IMR-90 (cell line): ENCODE measurements around the gene FAM171A1. TPM values are rescaled to one million over a fixed set of nuclear protein-coding genes. Genes with fewer than 3 reads are reported as not detected.
"Not testable (repeated sequence)": the region's sequence is repeated elsewhere in the genome, so short reads cannot be mapped to it uniquely, and the experiment has no call there.

ENCODE experiments used
- ATAC-seq: fragments of 200-7000 bp; cut with Tn5 transposase; 2 replicates; pipeline ENCODE4 v1.9.1; 2020; ENCODE audit warnings: low read depth, mild to moderate bottlenecking, moderate library complexity
- BruUV-seq: library from RNA; stranded (reverse); fragments of 400-500 nt; replicated peaks from 2 replicates; lab custom pipeline; 2021; lab: Mats Ljungman, UMichigan
- CTCF ChIA-PET: fragments of 300-600 bp; formaldehyde crosslinking; extraction: SDS; loops from one replicate; lab custom pipeline; 2021; ENCODE audit warnings: antibody characterized with exemption; lab: Yijun Ruan, JAX
- POLR2A ChIA-PET: fragments of 300-600 bp; sonication (Branson Sonifier 250); formaldehyde crosslinking; loops from one replicate; lab custom pipeline; 2022; ENCODE audit warnings: antibody characterized with exemption; ENCODE audit not compliant: unreplicated experiment; lab: Charles Lee
- DNase-seq: peaks from one replicate; pipeline ENCODE4 v3.0.0; 2013
- H2AFZ ChIP-seq: replicated peaks from 2 replicates; pipeline ENCODE3; 2013; ENCODE audit warnings: low read length, mild to moderate bottlenecking; ENCODE audit not compliant: poor library complexity
- H2AK5ac ChIP-seq: 2 replicates; pipeline ENCODE4 v1.6.1; 2013; ENCODE audit warnings: low read depth, low read length, inconsistent platforms
- H2AK9ac ChIP-seq: replicated peaks from 2 replicates; pipeline ENCODE3; 2013; ENCODE audit warnings: mild to moderate bottlenecking, low read depth, low read length, moderate library complexity; ENCODE audit not compliant: poor library complexity
- H2BK120ac ChIP-seq: 2 replicates; pipeline ENCODE4 v1.6.1; 2013; ENCODE audit warnings: low read depth, low read length, inconsistent platforms
- H2BK15ac ChIP-seq: 3 replicates; pipeline ENCODE4 v1.6.1; 2013; ENCODE audit warnings: low read depth, low read length, inconsistent platforms
- H2BK20ac ChIP-seq: 2 replicates; pipeline ENCODE4 v1.6.1; 2013; ENCODE audit warnings: low read depth, mild to moderate bottlenecking, inconsistent platforms, low read length, moderate library complexity
- H2BK5ac ChIP-seq: 2 replicates; pipeline ENCODE4 v1.6.1; 2013; ENCODE audit warnings: mild to moderate bottlenecking, low read depth, low read length, inconsistent platforms; ENCODE audit not compliant: poor library complexity, severe bottlenecking
- H3K14ac ChIP-seq: replicated peaks from 2 replicates; pipeline ENCODE4 v1.6.1; 2013; ENCODE audit warnings: low read depth, low read length, inconsistent platforms
- H3K18ac ChIP-seq: 2 replicates; pipeline ENCODE4 v1.6.1; 2013; ENCODE audit warnings: low read depth, low read length, control low read depth
- H3K23ac ChIP-seq: 2 replicates; pipeline ENCODE4 v1.6.1; 2013; ENCODE audit warnings: low read depth, low read length, inconsistent platforms
- H3K27ac ChIP-seq: 2 replicates; pipeline ENCODE4 v1.5.1; 2013; ENCODE audit warnings: mild to moderate bottlenecking, control low read depth, low read length; ENCODE audit not compliant: insufficient read depth
- H3K27me3 ChIP-seq: 2 replicates; pipeline ENCODE4 v1.6.1; 2013; ENCODE audit warnings: low read length; ENCODE audit not compliant: control insufficient read depth, insufficient read depth
- H3K36me3 ChIP-seq: 2 replicates; pipeline ENCODE4 v1.6.1; 2013; ENCODE audit warnings: low read length, mixed read lengths; ENCODE audit not compliant: control insufficient read depth, insufficient read depth
- H3K4ac ChIP-seq: 2 replicates; pipeline ENCODE4 v1.6.1; 2013; ENCODE audit warnings: low read depth, low read length, inconsistent platforms
- H3K4me1 ChIP-seq: 2 replicates; pipeline ENCODE4 v1.6.1; 2013; ENCODE audit warnings: low read length, mixed read lengths; ENCODE audit not compliant: control insufficient read depth, insufficient read depth
- H3K4me2 ChIP-seq: 2 replicates; pipeline ENCODE4 v1.6.1; 2013; ENCODE audit warnings: low read depth, mild to moderate bottlenecking, control low read depth, low read length, moderate library complexity
- H3K4me3 ChIP-seq: 2 replicates; pipeline ENCODE4 v1.5.1; 2013; ENCODE audit warnings: low read depth, mild to moderate bottlenecking, control low read depth, low read length, moderate library complexity; ENCODE audit not compliant: insufficient read depth
- H3K56ac ChIP-seq: 2 replicates; pipeline ENCODE4 v1.6.1; 2013; ENCODE audit warnings: low read length, inconsistent platforms; ENCODE audit not compliant: insufficient read depth; ENCODE audit errors: extremely low read depth
- H3K79me1 ChIP-seq, 2 experiments: 2 replicates each; pipeline ENCODE4 v1.6.1; 2013; ENCODE audit warnings: low read length in 2 of 2, inconsistent platforms in 1 of 2, low read depth in 1 of 2
- H3K9ac ChIP-seq: 2 replicates; pipeline ENCODE4 v1.6.1; 2013; ENCODE audit warnings: low read depth, low read length, control low read depth
- H3K9me1 ChIP-seq: 2 replicates; pipeline ENCODE4 v1.6.1; 2013; ENCODE audit warnings: low read length, inconsistent platforms; ENCODE audit not compliant: insufficient read depth
- H3K9me3 ChIP-seq: 2 replicates; pipeline ENCODE4 v1.6.1; 2013; ENCODE audit warnings: low read length; ENCODE audit not compliant: control insufficient read depth, insufficient read depth
- H4K20me1 ChIP-seq: 2 replicates; pipeline ENCODE4 v1.6.1; 2013; ENCODE audit warnings: low read length, inconsistent platforms; ENCODE audit not compliant: insufficient read depth
- H4K5ac ChIP-seq: 2 replicates; pipeline ENCODE4 v1.6.1; 2013; ENCODE audit warnings: mild to moderate bottlenecking, low read depth, low read length, control low read depth
- H4K8ac ChIP-seq, 2 experiments: 2 replicates each; pipeline ENCODE4 v1.6.1; 2013; ENCODE audit warnings: low read depth in 2 of 2, low read length in 2 of 2, control low read depth in 1 of 2, inconsistent platforms in 1 of 2
- H4K91ac ChIP-seq: 2 replicates; pipeline ENCODE4 v1.6.1; 2013; ENCODE audit warnings: low read depth, low read length, inconsistent platforms; ENCODE audit not compliant: insufficient read depth
- WGBS, 2 experiments: methylation state at CpG; one replicate each; pipeline versions ENCODE4 v1.1.5 to v1.1.7; 2013; ENCODE audit warnings: missing lambda C conversion rate in 2 of 2; ENCODE audit not compliant: insufficient read length in 1 of 2; ENCODE audit errors: extremely low coverage in 2 of 2; 5-methylcytosine and 5-hydroxymethylcytosine counted together
- dilution Hi-C: fragments of 300-500 bp; cut with HindIII; formaldehyde crosslinking; loops from one replicate; pipeline ENCODE4 v1.14.3; 2018; ENCODE audit warnings: low sequenced_read_pairs; ENCODE audit not compliant: unreplicated experiment
- in situ Hi-C: fragments of 300-500 bp; cut with MboI; formaldehyde crosslinking; loops from 3 replicates; pipeline ENCODE4 v1.14.3; 2019; ENCODE audit warnings: low sequenced_read_pairs, inconsistent platforms, mixed read lengths
- intact Hi-C: fragments of 100-400 bp; cut with micrococcal nuclease; formaldehyde crosslinking; loops from 2 replicates; pipeline ENCODE4 v1.10.0; 2022
- polyA plus RNA-seq, 3 experiments: library from polyadenylated mRNA; depleted of rRNA; stranded (reverse); fragments of >200 nt; gene quantifications; 2 replicates each; pipeline ENCODE4 v1.2.3, GENCODE V29; 2012; ENCODE audit warnings: low replicate concordance in 1 of 3
- total RNA-seq: library from RNA; depleted of rRNA; stranded (reverse); fragments of >200 nt; gene quantifications from 2 replicates; pipeline ENCODE4 v1.2.3, GENCODE V29; 2012

Gene FAM171A1
- total and polyA plus RNA-seq, 2 of the 4 experiments (the other 2 are of a cell fraction): 20.3 to 30.6 TPM

- H2AFZ ChIP-seq, H3K14ac ChIP-seq, H3K4ac ChIP-seq, CTCF ChIA-PET, POLR2A ChIA-PET, H3K27me3 ChIP-seq, H2AK9ac ChIP-seq, H3K23ac ChIP-seq, H2BK5ac ChIP-seq, intact Hi-C loops, H3K36me3 ChIP-seq, H3K4me2 ChIP-seq, dilution Hi-C loops, H3K9me3 ChIP-seq, H3K4me1 ChIP-seq, H2BK15ac ChIP-seq, H4K5ac ChIP-seq, H3K18ac ChIP-seq, H3K27ac ChIP-seq, in situ Hi-C loops, ATAC-seq, H4K8ac ChIP-seq, H3K56ac ChIP-seq, H2BK20ac ChIP-seq, H2AK5ac ChIP-seq, BruUV-seq, H4K91ac ChIP-seq, H3K9me1 ChIP-seq, H3K9ac ChIP-seq, H3K4me3 ChIP-seq, H2BK120ac ChIP-seq, DNase-seq: not testable (repeated sequence)
- Histone ChIP-seq H4K20me1 (peaks cover 40% of the 10 kb centered on the region), H3K79me1 (peaks cover 13 to 41% of the 10 kb centered on the region in 2 experiments; a peak in 3 of 4 replicates)
- WGBS, 2 experiments: 95% methylated on average over 14 of the region's 24 CpGs; no CpG with 5 or more reads in 1 of the 2 experiments
Observed at GRCh38 chr10:15337441-15337923, 33.6 kb downstream of the FAM171A1 start.
